Tibial nerve (tissue), 3 donors: ENCODE data around the gene VPS18.

Experiments
- POLR2A ChIP-seq, 2 donors: fragments of 450-650 bp; IDR thresholded peaks; one replicate each; pipeline ENCODE4 v1.6.1; 2017; ENCODE audit warnings: antibody characterized with exemption in 2 of 2, mild to moderate bottlenecking in 2 of 2, moderate library complexity in 2 of 2
- TF ChIP-seq, protein P1 (sequence below), 5 experiments: fragments of 200-600 bp in 3 of 5; fragments of 450-650 bp in 2 of 5; sonication (generic) in 3 of 5; IDR thresholded peaks; one replicate each; pipeline ENCODE4 v1.5.1; 2016 to 2019; ENCODE audit warnings: antibody characterized with exemption in 5 of 5, mild to moderate bottlenecking in 3 of 5, moderate library complexity in 2 of 5

- TF ChIP-seq POLR2A (IDR thresholded peaks at IDR 0.05), result no peak
- TF ChIP-seq, protein P1, sequence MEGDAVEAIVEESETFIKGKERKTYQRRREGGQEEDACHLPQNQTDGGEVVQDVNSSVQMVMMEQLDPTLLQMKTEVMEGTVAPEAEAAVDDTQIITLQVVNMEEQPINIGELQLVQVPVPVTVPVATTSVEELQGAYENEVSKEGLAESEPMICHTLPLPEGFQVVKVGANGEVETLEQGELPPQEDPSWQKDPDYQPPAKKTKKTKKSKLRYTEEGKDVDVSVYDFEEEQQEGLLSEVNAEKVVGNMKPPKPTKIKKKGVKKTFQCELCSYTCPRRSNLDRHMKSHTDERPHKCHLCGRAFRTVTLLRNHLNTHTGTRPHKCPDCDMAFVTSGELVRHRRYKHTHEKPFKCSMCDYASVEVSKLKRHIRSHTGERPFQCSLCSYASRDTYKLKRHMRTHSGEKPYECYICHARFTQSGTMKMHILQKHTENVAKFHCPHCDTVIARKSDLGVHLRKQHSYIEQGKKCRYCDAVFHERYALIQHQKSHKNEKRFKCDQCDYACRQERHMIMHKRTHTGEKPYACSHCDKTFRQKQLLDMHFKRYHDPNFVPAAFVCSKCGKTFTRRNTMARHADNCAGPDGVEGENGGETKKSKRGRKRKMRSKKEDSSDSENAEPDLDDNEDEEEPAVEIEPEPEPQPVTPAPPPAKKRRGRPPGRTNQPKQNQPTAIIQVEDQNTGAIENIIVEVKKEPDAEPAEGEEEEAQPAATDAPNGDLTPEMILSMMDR (IDR thresholded peaks at IDR 0.05), result no peak
These were observed 35.6 kb downstream of the VPS18 start for GRCh38 chr15:40929660-40930429.
